HepG2 (cell line): ENCODE measurements around the gene CTSA. TPM values are rescaled to one million over a fixed set of nuclear protein-coding genes. Genes with fewer than 3 reads are reported as not detected.

Source experiments
- ATAC-seq: fragments of 200-7000 bp; cut with Tn5 transposase; 3 replicates; pipeline ENCODE4 v1.9.1; 2020; ENCODE audit warnings: mild to moderate bottlenecking, moderate library complexity
- BruUV-seq: library from RNA; stranded (reverse); fragments of 400-500 nt; replicated peaks from 2 replicates; lab custom pipeline; 2021; lab: Mats Ljungman, UMichigan
- CTCF ChIA-PET: fragments of 300-600 bp; formaldehyde crosslinking; extraction: SDS; loops from one replicate; lab custom pipeline; 2021; ENCODE audit warnings: low total read pairs, inconsistent platforms, low intra/inter-chr PET ratio; lab: Yijun Ruan, JAX
- POLR2A ChIA-PET: fragments of 350-600 bp; sonication (Branson Sonifier 250); formaldehyde crosslinking; loops from one replicate; lab custom pipeline; 2020; ENCODE audit warnings: antibody characterized with exemption, inconsistent platforms; lab: Yijun Ruan, JAX
- DNase-seq: peaks from one replicate; pipeline ENCODE4 v3.0.0-alpha.2; 2015; ENCODE audit warnings: low spot score
- FAIRE-seq: peaks from 3 replicates; lab custom pipeline; 2011; peaks lifted over from hg19 to GRCh38; lab: Jason Lieb, UNC
- H2AFZ ChIP-seq: one replicate; pipeline ENCODE4 v1.6.1; 2011; ENCODE audit warnings: low read length, inconsistent platforms
- H3K27ac ChIP-seq: fragments of 300-600 bp; 3 replicates; pipeline ENCODE4 v1.8.0; 2011; ENCODE audit warnings: mixed run types, mild to moderate bottlenecking, mixed read lengths, low read length, inconsistent platforms; ENCODE audit not compliant: insufficient read depth; ENCODE audit errors: extremely low read length
- H3K27me3 ChIP-seq, 2 experiments: fragments of 200-600 bp in 1 of 2; 2 replicates in 1 of 2; 3 replicates in 1 of 2; pipeline versions ENCODE4 v1.6.0 to v1.8.0; 2011; ENCODE audit warnings: low read length in 2 of 2, mild to moderate bottlenecking in 2 of 2, moderate library complexity in 2 of 2, inconsistent platforms in 1 of 2; ENCODE audit not compliant: insufficient read depth in 2 of 2, control insufficient read depth in 1 of 2
- H3K36me3 ChIP-seq, 2 experiments: fragments of 200-600 bp in 1 of 2; replicated peaks in 1 of 2; 2 replicates in 1 of 2; 3 replicates in 1 of 2; pipeline versions ENCODE4 v1.5.1 to v1.8.0; 2011; ENCODE audit warnings: low read length in 2 of 2, inconsistent platforms in 1 of 2; ENCODE audit not compliant: insufficient read depth in 2 of 2, control insufficient read depth in 1 of 2
- H3K4me1 ChIP-seq: 2 replicates; pipeline ENCODE4 v1.5.1; 2012; ENCODE audit warnings: low read length, inconsistent platforms; ENCODE audit not compliant: insufficient read depth
- H3K4me2 ChIP-seq: 2 replicates; pipeline ENCODE4 v1.6.0; 2011; ENCODE audit warnings: low read depth, low read length, inconsistent platforms
- H3K4me3 ChIP-seq, 3 experiments: fragments of 200-600 bp in 1 of 3; sonication (generic), shearing (Covaris generic) in 1 of 3; replicated peaks in 1 of 3; 2 replicates each; pipeline ENCODE4 v1.5.1; 2011 to 2016; ENCODE audit warnings: low read length in 3 of 3, inconsistent platforms in 2 of 3, low read depth in 2 of 3, mild to moderate bottlenecking in 2 of 3, control low read depth in 1 of 3, mixed read lengths in 1 of 3; ENCODE audit not compliant: insufficient read depth in 1 of 3
- H3K79me2 ChIP-seq: one replicate; pipeline ENCODE4 v1.6.1; 2011; ENCODE audit warnings: low read length, inconsistent platforms; ENCODE audit not compliant: insufficient read depth
- H3K9ac ChIP-seq: 2 replicates; pipeline ENCODE4 v1.6.0; 2011; ENCODE audit warnings: mild to moderate bottlenecking, low read depth, low read length, inconsistent platforms; ENCODE audit not compliant: insufficient read depth
- H3K9me3 ChIP-seq: 2 replicates; pipeline ENCODE4 v1.5.1; 2012; ENCODE audit warnings: mild to moderate bottlenecking, low read length
- H4K20me1 ChIP-seq: 2 replicates; pipeline ENCODE4 v1.6.0; 2011; ENCODE audit warnings: inconsistent platforms, mild to moderate bottlenecking, low read length, moderate library complexity; ENCODE audit not compliant: insufficient read depth
- ARNTL ChIP-seq: sonication (generic); formaldehyde crosslinking; IDR thresholded peaks from 2 replicates; pipeline ENCODE4 v1.4.0; 2020; ENCODE audit warnings: mild to moderate bottlenecking, missing genetic modification reagents
- CENPBD1 ChIP-seq: sonication (generic); formaldehyde crosslinking; IDR thresholded peaks from 2 replicates; pipeline ENCODE4 v1.8.0; 2022; ENCODE audit warnings: missing genetic modification reagents, low read depth, mild to moderate bottlenecking, borderline replicate concordance
- DPF2 ChIP-seq: sonication (generic); formaldehyde crosslinking; IDR thresholded peaks from 2 replicates; pipeline ENCODE4 v1.4.0; 2020; ENCODE audit warnings: mild to moderate bottlenecking, low read depth, missing genetic modification reagents, borderline replicate concordance
- FOXC1 ChIP-seq: sonication (generic); formaldehyde crosslinking; IDR thresholded peaks from 2 replicates; pipeline ENCODE4 v1.8.0; 2022; ENCODE audit warnings: mild to moderate bottlenecking, missing genetic modification reagents, borderline replicate concordance
- GFI1 ChIP-seq: sonication (generic); formaldehyde crosslinking; IDR thresholded peaks from 2 replicates; pipeline ENCODE4 v1.5.0; 2020; ENCODE audit warnings: missing genetic modification reagents, mild to moderate bottlenecking, borderline replicate concordance
- NFKB2 ChIP-seq: sonication (generic); formaldehyde crosslinking; IDR thresholded peaks from 2 replicates; pipeline ENCODE4 v1.4.0; 2020; ENCODE audit warnings: missing genetic modification reagents, borderline replicate concordance
- NKX3-1 ChIP-seq: sonication (generic); formaldehyde crosslinking; IDR thresholded peaks from 2 replicates; pipeline ENCODE4 v1.5.0; 2020; ENCODE audit warnings: missing genetic modification reagents
- NPAS2 ChIP-seq: sonication (generic); formaldehyde crosslinking; IDR thresholded peaks from 2 replicates; pipeline ENCODE4 v1.8.0; 2022; ENCODE audit warnings: mild to moderate bottlenecking, missing genetic modification reagents, borderline replicate concordance
- PITX1 ChIP-seq: sonication (generic); formaldehyde crosslinking; IDR thresholded peaks from 2 replicates; pipeline ENCODE4 v1.5.1; 2020; ENCODE audit warnings: mild to moderate bottlenecking, missing genetic modification reagents
- POLR2AphosphoS5 ChIP-seq: IDR thresholded peaks from 2 replicates; pipeline ENCODE4 v1.6.1; 2012; ENCODE audit warnings: low read depth, low read length
- SALL2 ChIP-seq: sonication (generic); formaldehyde crosslinking; IDR thresholded peaks from 2 replicates; pipeline ENCODE4 v1.8.1; 2023; ENCODE audit warnings: mild to moderate bottlenecking, missing genetic modification reagents, inconsistent platforms
- SIN3B ChIP-seq: fragments of 150-350 bp; IDR thresholded peaks from 2 replicates; pipeline ENCODE4 v1.6.1; 2014; ENCODE audit warnings: low read length
- ZMYM2 ChIP-seq: sonication (generic); formaldehyde crosslinking; IDR thresholded peaks from 2 replicates; pipeline ENCODE4 v1.8.0; 2022; ENCODE audit warnings: mild to moderate bottlenecking, missing genetic modification reagents
- ZNF138 ChIP-seq: sonication (generic); formaldehyde crosslinking; IDR thresholded peaks from 2 replicates; pipeline ENCODE4 v1.5.0; 2020; ENCODE audit warnings: mild to moderate bottlenecking, low read depth, missing genetic modification reagents
- ZNF263 ChIP-seq: sonication (generic); formaldehyde crosslinking; IDR thresholded peaks from 2 replicates; pipeline ENCODE4 v1.4.0; 2020; ENCODE audit warnings: missing genetic modification reagents
- ZNF264 ChIP-seq: sonication (generic); formaldehyde crosslinking; IDR thresholded peaks from 2 replicates; pipeline ENCODE4 v1.4.0; 2020; ENCODE audit warnings: missing genetic modification reagents
- ZNF317 ChIP-seq: sonication (generic); formaldehyde crosslinking; IDR thresholded peaks from 2 replicates; pipeline ENCODE4 v1.5.0; 2020; ENCODE audit warnings: mild to moderate bottlenecking, missing genetic modification reagents
- ZNF34 ChIP-seq: sonication (generic); formaldehyde crosslinking; IDR thresholded peaks from 2 replicates; pipeline ENCODE4 v1.4.0; 2020; ENCODE audit warnings: mild to moderate bottlenecking, missing genetic modification reagents, borderline replicate concordance
- ZNF550 ChIP-seq: sonication (generic); formaldehyde crosslinking; IDR thresholded peaks from 2 replicates; pipeline ENCODE4 v1.4.0; 2020; ENCODE audit warnings: mild to moderate bottlenecking, missing genetic modification reagents, borderline replicate concordance
- ZNF567 ChIP-seq: sonication (generic); formaldehyde crosslinking; IDR thresholded peaks from 2 replicates; pipeline ENCODE4 v1.8.1; 2023; ENCODE audit warnings: mild to moderate bottlenecking, missing genetic modification reagents, borderline replicate concordance
- ZNF569 ChIP-seq: sonication (generic); formaldehyde crosslinking; IDR thresholded peaks from 2 replicates; pipeline ENCODE4 v1.5.0; 2020; ENCODE audit warnings: mild to moderate bottlenecking, missing genetic modification reagents, moderate library complexity, borderline replicate concordance
- WGBS: methylation state at CpG from one replicate; pipeline ENCODE4 v1.1.6; 2017; ENCODE audit warnings: low lambda C conversion rate; 5-methylcytosine and 5-hydroxymethylcytosine counted together
- in situ Hi-C: cut with HindIII; loops from 2 replicates; pipeline ENCODE4 v1.10.0; 2017; ENCODE audit warnings: low pct_unique_long_range_greater_than_20kb; ENCODE audit not compliant: extremely low pct_ligation_motif_present
- intact Hi-C: fragments of 100-400 bp; cut with micrococcal nuclease; formaldehyde crosslinking; loops from one replicate; pipeline ENCODE4 v1.10.0; 2022; ENCODE audit not compliant: unreplicated experiment
- polyA plus RNA-seq, 8 experiments: library from polyadenylated mRNA; depleted of rRNA in 3 of 8; stranded (reverse) in 7 of 8; unstranded in 1 of 8; fragments of >200 nt; fragmentation: Illumina TruSeq in 4 of 8; extraction: Trizol in 4 of 8; gene quantifications; 2 replicates each; pipeline versions ENCODE4 v1.2.1 to v1.2.3, GENCODE V29; 2011 to 2016; ENCODE audit warnings: low read depth in 4 of 8, missing spikeins in 1 of 8, mixed read lengths in 1 of 8; ENCODE audit not compliant: insufficient read depth in 1 of 8
- total RNA-seq, 5 experiments: library from RNA; depleted of rRNA; stranded (reverse); fragments of >200 nt; fragmentation: Illumina TruSeq; extraction: Trizol; gene quantifications; 2 replicates each; pipeline ENCODE4 v1.2.3, GENCODE V29; 2016; ENCODE audit warnings: low read depth in 1 of 5
- TF ChIP-seq, protein P1 (sequence below): sonication (generic); formaldehyde crosslinking; conservative IDR thresholded peaks from 2 replicates; pipeline ENCODE4 v1.4.0; 2020; ENCODE audit warnings: missing genetic modification reagents
- TF ChIP-seq, protein P2 (sequence below): sonication (generic); formaldehyde crosslinking; IDR thresholded peaks from 2 replicates; pipeline ENCODE4 v1.5.0; 2020; ENCODE audit warnings: missing genetic modification reagents

CTSA gene
- total and polyA plus RNA-seq, 2 of the 13 experiments (the other 11 are each of a cell fraction or from before 2014, with no cell fraction given) = 202 to 231 TPM

DNA sequence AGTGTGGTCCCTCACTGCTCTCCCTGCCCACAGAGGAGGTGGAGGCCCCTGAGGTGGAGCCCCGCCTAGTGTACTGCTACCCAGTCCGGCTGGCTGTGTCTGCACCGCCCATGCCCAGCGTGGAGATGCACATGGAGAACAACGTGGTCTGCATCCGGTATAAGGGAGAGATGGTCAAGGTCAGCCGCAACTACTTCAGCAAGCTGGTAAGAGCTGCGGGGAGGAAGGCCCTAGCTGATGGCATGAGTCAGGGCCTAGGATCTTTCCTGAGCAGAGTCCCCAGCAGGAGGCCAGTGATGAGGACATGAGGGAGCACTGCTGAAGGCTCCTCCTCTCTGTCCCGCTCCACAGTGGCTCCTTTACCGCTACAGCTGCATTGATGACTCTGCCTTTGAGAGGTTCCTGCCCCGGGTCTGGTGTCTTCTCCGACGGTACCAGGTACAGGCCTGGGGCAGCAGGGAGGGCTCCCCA is 54.6 kb downstream of the CTSA start:
- FAIRE-seq (no peak), ATAC-seq (peak; percentile 11)
- TF ChIP-seq NPAS2 (CRISPR knock-in tag) (no peak), FOXC1 (CRISPR knock-in tag) (no peak), GFI1 (no peak), ZNF264 (CRISPR knock-in tag) (no peak), DPF2 (CRISPR knock-in tag) (0 out of 2 replicates have a peak, but pooled peaks have one; percentile 8), ZNF138 (no peak), CENPBD1 (CRISPR knock-in tag) (no peak), SALL2 (CRISPR knock-in tag) (no peak), ZNF550 (CRISPR knock-in tag) (no peak), POLR2AphosphoS5 (0 out of 2 replicates have a peak, but pooled peaks have one; percentile 7), SIN3B (no peak), ZNF263 (CRISPR knock-in tag) (peak; percentile 98), ARNTL (no peak), ZNF34 (CRISPR knock-in tag) (no peak), ZMYM2 (peak; percentile 36; the same call in 1 of the 2 replicates), ZNF567 (CRISPR knock-in tag) (no peak), PITX1 (CRISPR knock-in tag) (no peak), NFKB2 (0 out of 2 replicates have a peak, but pooled peaks have one; percentile 25), NKX3-1 (no peak), ZNF569 (CRISPR knock-in tag) (no peak), ZNF317 (CRISPR knock-in tag) (no peak)
- TF ChIP-seq, protein P1, sequence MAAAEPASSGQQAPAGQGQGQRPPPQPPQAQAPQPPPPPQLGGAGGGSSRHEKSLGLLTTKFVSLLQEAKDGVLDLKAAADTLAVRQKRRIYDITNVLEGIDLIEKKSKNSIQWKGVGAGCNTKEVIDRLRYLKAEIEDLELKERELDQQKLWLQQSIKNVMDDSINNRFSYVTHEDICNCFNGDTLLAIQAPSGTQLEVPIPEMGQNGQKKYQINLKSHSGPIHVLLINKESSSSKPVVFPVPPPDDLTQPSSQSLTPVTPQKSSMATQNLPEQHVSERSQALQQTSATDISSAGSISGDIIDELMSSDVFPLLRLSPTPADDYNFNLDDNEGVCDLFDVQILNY (CRISPR knock-in tag) = no peak
- TF ChIP-seq, protein P2, sequence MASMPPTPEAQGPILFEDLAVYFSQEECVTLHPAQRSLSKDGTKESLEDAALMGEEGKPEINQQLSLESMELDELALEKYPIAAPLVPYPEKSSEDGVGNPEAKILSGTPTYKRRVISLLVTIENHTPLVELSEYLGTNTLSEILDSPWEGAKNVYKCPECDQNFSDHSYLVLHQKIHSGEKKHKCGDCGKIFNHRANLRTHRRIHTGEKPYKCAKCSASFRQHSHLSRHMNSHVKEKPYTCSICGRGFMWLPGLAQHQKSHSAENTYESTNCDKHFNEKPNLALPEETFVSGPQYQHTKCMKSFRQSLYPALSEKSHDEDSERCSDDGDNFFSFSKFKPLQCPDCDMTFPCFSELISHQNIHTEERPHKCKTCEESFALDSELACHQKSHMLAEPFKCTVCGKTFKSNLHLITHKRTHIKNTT (CRISPR knock-in tag) = no peak

More for the DNA sequence above, 54.6 kb downstream of the CTSA start:
- peaks cover 30% of the 10 kb centered on the region for H3K4me1 ChIP-seq
- ChIA-PET POLR2A (interaction anchor here (0.6 to 7.7 kb wide), 23 partner anchors 10 to 602 kb away, joined by 3 to 201 read pairs (median 6); partner anchors contain the start of genes CTSA, DNTTIP1, NEURL2 and PCIF1), CTCF (interaction anchor here (1.4 kb wide), 1 partner anchor 12 kb away, joined by 3 read pairs; no protein-coding TSS in a partner anchor)
- 95% methylated on average over 13 of the region's 13 CpGs for WGBS
- peak overlapping the region; percentile 5; the same call in 1 of the 2 replicates for H3K4me2 ChIP-seq
- H3K9me3 ChIP-seq = no peaks in the 10 kb centered on the region
- H3K36me3 ChIP-seq = peaks cover 54 to 80% of the 10 kb centered on the region in 2 experiments
- no peak overlapping the region for H2AFZ ChIP-seq
- DNase-seq = no peak
- peak overlapping the region; percentile 47; the same call in 1 of the 2 replicates for H3K9ac ChIP-seq
- H3K27ac ChIP-seq = peak overlapping the region; percentile 65
- no peak overlapping the region for H3K4me3 ChIP-seq
- no TSS peak for BruUV-seq
- no peaks in the 10 kb centered on the region for H3K79me2 ChIP-seq
- no peaks in the 10 kb centered on the region for H4K20me1 ChIP-seq
- in situ Hi-C loops (loop anchor here (5.0 kb wide), 1 partner anchor 118 kb away; the partner anchor contains the start of gene TNNC2), intact Hi-C loops (loop anchor here (1.0 kb wide), 1 partner anchor 55 kb away; no protein-coding TSS in a partner anchor)
- no peaks in the 10 kb centered on the region for H3K27me3 ChIP-seq
